NCI-H2107 treated with DMSO at 0.1 percent for 48 hours (cell line): ENCODE results near the gene RBM46.
"Not testable (repeated sequence)": the region's sequence is repeated elsewhere in the genome, so short reads cannot be mapped to it uniquely, and the experiment has no call there.

ENCODE experiments used
- DNase-seq: peaks from one replicate; lab custom pipeline; 2025; ENCODE audit not compliant: unreplicated experiment; lab: John Stamatoyannopoulos, UW

RBM46 gene

GRCh38 chr4:154836030-154836429 lies 55.0 kb downstream of the RBM46 start:
- DNase-seq: no peak

GRCh38 chr4:154836513-154836912 lies 55.4 kb downstream of the RBM46 start:
- no peak for DNase-seq

GRCh38 chr4:154838155-154838554 lies 57.1 kb downstream of the RBM46 start:
- DNase-seq: no peak

GRCh38 chr4:154838694-154839093 lies 57.6 kb downstream of the RBM46 start:
- no peak for DNase-seq

GRCh38 chr4:154854362-154854761 lies 73.3 kb downstream of the RBM46 start:
- DNase-seq: no peak

GRCh38 chr4:154858166-154858565 lies 77.1 kb downstream of the RBM46 start:
- DNase-seq: no peak

- DNase-seq: no peak
Observed at GRCh38 chr4:154868414-154869194, 87.5 kb downstream of the RBM46 start.

GRCh38 chr4:154869301-154869700 lies 88.2 kb downstream of the RBM46 start:
- no peak for DNase-seq

GRCh38 chr4:154872198-154872597 lies 91.1 kb downstream of the RBM46 start:
- no peak for DNase-seq

GRCh38 chr4:154874049-154874448 lies 93.0 kb downstream of the RBM46 start:
- not testable (repeated sequence) for DNase-seq

GRCh38 chr4:154877110-154877760 lies 96.2 kb downstream of the RBM46 start:
- no peak for DNase-seq
